NCI-H748 (cell line): Measurements from ENCODE around the gene TRPM3.

Source experiments
- DNase-seq: peaks from one replicate; lab custom pipeline; 2025; ENCODE audit not compliant: unreplicated experiment; lab: John Stamatoyannopoulos, UW

TRPM3 gene

DNA sequence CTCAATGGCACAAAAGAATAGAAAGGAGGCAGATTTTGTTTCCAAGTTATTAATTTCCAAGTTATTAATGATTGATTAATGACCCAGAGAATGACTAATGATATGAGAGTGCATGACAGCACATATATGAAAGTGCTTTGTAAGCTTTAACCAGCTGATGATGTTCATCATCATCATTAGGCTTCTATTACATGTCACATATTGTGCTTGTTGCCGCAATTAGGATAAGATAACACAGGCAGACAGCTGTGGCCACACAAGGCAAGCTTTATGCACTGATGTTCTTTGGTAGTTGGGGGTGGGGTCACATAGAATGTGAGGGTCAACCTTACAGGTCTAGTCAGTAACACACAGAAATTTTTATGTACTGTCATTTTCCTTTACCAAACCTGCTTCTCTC, 219.7 kb downstream of the TRPM3 start:
- DNase-seq, result no peak

GRCh38 chr9:70901013-70901412, 220.4 kb downstream of the TRPM3 start:
- no peak for DNase-seq

GRCh38 chr9:70893580-70894122, 227.8 kb downstream of the TRPM3 start:
- no peak for DNase-seq

GRCh38 chr9:70888471-70888870, 232.9 kb downstream of the TRPM3 start:
- no peak for DNase-seq

- no peak for DNase-seq
These were observed 233.6 kb downstream of the TRPM3 start for GRCh38 chr9:70887826-70888225.

DNA sequence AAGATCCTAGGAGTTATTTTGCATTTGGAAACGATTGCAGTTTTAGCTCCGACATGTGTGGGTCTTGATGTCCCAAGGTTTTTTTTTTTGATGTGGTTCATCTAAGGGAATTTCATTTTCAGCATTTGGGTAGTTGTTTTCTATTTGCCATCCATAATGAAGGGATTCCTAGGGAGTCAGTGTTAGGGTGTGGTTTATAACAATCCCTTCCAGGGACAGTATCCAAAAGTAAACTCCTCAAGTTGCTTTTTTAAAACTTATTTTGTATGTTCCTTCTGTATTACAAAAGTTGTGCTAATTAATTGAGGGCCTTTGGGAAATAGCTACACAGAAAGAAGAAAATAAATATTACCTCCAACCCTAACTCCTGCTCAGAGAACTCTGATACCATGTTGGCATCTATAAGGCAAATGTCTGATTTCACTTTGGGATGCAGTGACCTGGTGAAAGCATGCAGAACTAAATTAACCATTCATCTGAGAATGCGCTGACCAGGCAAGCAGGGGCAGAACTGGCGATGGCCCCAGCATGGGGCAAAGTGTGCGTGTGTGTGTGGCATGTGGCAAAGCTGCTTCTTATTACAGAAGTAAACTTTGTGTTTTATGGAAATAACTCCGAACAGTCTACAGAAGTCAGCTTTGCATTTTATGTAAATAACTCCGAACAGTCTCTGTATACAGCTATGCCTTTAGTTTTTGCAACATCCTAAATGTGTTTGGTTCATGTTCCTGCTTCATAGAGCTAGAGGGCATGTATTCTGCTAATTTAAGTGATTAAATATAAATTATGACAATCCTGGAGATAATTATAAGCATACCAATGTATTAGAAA, 237.2 kb downstream of the TRPM3 start:
- DNase-seq, result no peak

DNA sequence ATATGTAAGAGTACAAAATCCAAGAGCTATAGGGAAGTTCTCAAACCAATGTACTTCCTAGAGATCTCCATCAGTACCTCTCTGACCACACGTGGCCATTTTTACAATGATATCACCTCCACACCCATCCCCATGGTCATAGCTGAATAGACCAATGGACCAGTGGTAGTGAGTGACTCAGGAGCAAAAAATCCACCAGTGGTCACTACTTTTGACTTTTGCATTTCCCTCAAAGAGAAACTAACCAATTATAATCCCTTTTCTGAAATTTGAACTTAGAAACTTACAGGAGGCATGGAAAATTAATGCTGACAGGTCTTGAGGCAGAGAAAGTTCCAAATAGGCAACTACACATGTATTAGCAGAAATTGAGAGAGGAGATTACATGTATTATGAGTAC, 238.4 kb downstream of the TRPM3 start:
- DNase-seq, result no peak

GRCh38 chr9:70881333-70881732, 240.1 kb downstream of the TRPM3 start:
- DNase-seq, result no peak

GRCh38 chr9:70880535-70880934, 240.9 kb downstream of the TRPM3 start:
- no peak for DNase-seq

DNA sequence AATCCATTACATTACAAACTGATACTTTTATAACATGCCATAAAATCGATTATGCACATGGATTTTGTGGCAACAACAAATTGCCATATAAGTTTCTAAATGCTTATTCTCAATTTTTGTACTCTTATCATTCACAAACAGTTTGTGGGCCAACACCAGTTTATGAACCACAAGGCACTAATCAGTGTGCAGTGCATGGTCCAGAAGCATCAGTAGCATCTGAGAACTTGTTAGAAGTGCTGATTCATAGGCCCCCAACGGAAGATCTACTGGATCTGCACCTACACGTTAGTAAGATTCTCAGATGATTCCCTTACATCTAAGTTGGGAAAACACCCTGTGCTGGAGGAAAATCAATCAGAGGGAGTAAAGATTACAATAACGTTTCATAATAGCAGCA, 242.8 kb downstream of the TRPM3 start:
- DNase-seq, result no peak

- DNase-seq, result no peak
These were observed 247.0 kb downstream of the TRPM3 start for GRCh38 chr9:70874451-70874850.

- DNase-seq, result no peak
These were observed 247.9 kb downstream of the TRPM3 start for GRCh38 chr9:70873506-70873905.

DNA sequence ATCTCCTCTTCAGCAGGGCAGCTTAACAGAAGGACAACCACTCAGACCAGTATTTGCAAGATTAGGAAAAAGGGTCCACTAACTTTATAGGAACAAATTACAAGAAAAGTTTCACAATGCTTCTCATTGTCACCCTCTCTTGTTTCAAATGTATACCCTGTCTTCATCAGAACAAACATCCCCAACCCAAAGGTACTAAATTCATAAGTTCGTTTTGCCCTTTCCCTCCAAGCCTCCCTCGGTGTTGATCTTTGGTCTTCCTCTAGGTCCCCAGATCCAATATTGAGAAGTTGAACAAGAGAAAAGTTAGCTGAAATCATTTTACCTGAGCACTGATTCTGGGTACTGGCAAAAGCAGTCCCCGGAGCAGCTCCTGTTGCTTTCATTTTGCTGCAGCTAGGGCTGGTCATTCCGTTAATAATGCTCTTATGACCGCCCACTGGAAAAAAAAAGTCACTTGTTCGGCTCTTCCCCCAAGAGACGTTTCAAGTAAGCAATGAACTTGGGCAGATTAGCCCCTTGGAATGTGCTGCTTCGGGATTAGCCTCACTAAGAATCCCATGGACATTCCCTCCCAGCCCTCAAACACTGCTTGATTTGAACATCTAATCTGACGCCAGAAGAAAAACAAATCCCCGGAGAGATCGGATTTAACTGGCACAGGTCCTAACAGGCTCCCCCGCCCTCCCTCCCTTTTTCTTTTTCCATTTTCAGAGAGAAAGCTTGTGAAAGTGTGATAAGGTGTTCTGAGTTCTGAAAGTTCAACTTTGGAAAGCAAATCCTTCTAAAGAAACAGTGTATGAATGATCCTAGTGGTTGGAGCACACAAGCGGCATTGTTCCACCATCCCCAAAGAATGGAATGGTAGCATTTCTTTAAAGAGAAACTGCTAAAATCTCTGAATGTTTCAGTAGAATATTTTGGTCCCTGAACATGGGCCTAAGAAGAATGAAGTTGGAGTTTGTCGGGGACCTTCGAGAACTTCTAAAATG, 252.5 kb downstream of the TRPM3 start:
- DNase-seq, result no peak

DNA sequence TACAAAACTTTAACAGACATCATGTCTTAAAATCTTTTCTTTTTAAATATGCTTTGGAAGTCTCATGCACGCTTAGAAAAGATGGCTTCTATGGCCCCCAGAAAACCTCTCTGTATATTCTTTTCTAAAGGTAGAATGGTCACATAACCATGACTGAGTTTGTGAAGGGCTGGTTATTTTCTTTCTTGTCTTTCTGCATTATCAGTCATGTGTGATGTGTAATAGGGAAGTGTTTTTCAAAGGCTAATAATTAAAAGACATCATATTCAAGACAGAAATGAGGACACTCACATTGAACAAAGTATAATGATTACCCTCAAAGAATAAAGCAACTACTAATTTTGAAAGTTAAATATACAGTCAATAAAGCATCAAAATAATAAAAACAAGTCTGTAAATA, 253.4 kb downstream of the TRPM3 start:
- DNase-seq, result no peak

GRCh38 chr9:70865471-70865870, 255.9 kb downstream of the TRPM3 start:
- DNase-seq, result no peak

DNA sequence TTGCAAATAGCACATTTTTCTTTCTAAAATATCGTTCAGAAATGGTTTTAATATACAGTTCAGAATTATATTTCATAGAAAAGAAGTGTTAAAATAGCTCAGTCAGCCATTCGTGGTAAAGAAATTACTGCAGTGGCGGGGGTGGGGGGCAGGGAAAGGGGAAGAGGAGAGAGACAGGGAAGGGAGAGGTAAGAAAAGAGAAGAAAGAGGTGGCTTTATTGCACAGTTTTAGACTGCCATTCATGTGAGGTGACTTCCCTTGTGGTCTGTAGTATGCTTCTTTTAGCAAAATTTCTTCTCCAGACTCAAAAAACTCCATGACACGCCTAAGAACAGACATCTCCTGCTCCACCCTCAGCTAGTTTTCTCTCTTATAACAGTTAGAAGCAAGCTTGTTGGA, 259.6 kb downstream of the TRPM3 start:
- DNase-seq, result no peak

DNA sequence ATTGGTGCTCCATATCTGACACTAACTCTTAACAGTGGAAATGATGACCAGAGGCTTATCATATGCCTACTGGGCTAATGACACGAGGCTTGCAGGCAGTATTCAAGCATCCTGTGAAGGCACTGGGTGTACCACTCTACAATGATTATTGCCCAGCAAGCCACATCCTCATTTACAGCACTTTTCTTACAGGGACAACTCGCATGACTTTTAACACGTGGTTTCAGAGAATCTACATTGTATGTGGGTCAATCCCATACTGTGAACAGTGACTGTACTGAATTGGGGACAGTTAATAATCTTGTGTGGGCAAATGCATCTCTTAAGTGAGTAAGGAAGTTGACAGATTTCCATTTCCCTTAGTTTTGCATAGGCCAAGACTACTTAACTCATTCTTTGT, 260.0 kb downstream of the TRPM3 start:
- no peak for DNase-seq

DNA sequence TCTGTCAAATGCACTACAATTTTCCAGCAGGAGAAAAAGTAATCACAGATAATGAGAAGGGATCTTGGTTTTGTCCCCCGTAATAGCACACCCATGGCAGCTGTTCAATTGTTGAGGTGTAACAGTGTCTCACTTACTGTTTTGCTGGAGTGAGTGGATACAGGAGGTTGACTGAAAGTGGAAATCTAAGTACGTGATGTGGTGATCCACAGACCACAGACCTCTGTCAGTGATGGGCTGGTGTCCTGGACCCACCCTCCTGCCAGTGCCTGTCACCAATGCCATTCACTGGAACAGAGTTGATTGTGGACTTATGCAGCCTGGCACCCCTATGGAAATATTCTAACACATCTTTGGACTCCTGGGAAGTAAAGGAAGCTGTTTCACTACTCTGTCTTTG, 261.7 kb downstream of the TRPM3 start:
- DNase-seq, result no peak

- DNase-seq, result no peak
These were observed 265.0 kb downstream of the TRPM3 start for GRCh38 chr9:70856411-70856810.

DNA sequence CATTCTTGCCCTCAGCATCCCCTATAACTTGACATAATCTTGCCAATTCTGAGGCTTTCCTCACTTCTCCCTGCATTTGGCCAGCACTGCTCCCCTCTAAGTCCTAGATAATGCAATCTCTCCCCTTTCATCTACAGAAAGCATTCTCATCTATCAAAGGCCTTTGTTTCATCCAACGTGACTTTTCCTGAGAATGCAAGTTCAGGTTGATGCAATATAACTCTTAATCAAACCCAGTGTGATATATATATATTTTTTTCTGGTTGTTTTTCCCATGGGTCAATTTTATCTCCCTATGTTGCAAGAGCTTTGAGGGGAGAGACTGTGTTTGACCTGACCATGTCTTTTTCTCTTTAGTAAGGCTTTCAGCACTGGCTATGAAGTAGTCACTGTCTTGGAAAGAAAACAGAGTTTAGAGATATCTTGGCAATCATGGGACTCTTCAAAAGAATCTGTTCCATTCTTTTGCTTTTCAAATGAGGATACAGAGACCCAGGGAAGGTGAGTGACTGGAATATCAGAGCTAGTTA, 268.6 kb downstream of the TRPM3 start:
- no peak for DNase-seq

- no peak for DNase-seq
These were observed 281.2 kb downstream of the TRPM3 start for GRCh38 chr9:70840266-70840665.
